Pancreas (tissue), 10 donors: ENCODE results near the gene DIP2C. TPM values are rescaled to one million over a fixed set of nuclear protein-coding genes. Genes with fewer than 3 reads are reported as not detected.

ENCODE experiments used
- ATAC-seq, 4 donors: fragments of 200-7000 bp; cut with Tn5 transposase; one replicate each; pipeline versions ENCODE4 v1.8.0 to v1.9.1; 2020; ENCODE audit warnings: mild to moderate bottlenecking in 4 of 4, moderate library complexity in 4 of 4
- DNase-seq, 6 donors: peaks; one replicate each; pipeline ENCODE4 v3.0.0-alpha.2; 2020
- FAIRE-seq: peaks from 2 replicates; lab custom pipeline; 2012; peaks lifted over from hg19 to GRCh38; lab: Jason Lieb, UNC
- H3K27ac ChIP-seq, 4 donors: fragments of 200-600 bp; sonication (generic); 1 replicate in 3 of 4; 2 replicates in 1 of 4; pipeline versions ENCODE4 v1.5.0 to v1.8.0; 2020
- H3K27me3 ChIP-seq, 4 donors: fragments of 200-600 bp; one replicate each; pipeline ENCODE4 v1.8.0; 2021
- H3K36me3 ChIP-seq, 3 donors: fragments of 200-600 bp; sonication (generic) in 1 of 3; one replicate each; pipeline versions ENCODE4 v1.5.0 to v1.8.0; 2020 to 2021
- H3K4me1 ChIP-seq, 3 donors: fragments of 200-600 bp; one replicate each; pipeline ENCODE4 v1.8.0; 2021
- H3K4me3 ChIP-seq, 4 donors: fragments of 200-600 bp; sonication (generic) in 2 of 4; one replicate each; pipeline versions ENCODE4 v1.5.0 to v1.8.0; 2020 to 2021
- H3K9me3 ChIP-seq, 4 donors: fragments of 200-600 bp; one replicate each; pipeline ENCODE4 v1.8.0; 2021
- WGBS, 2 donors: extraction: QIAGEN DNeasy Blood & Tissue Kit; methylation state at CpG; one replicate each; pipeline ENCODE4 v1.1.7; 2013; 5-methylcytosine and 5-hydroxymethylcytosine counted together
- intact Hi-C, 3 donors: fragments of 100-400 bp; cut with DNase I; formaldehyde crosslinking; loops; one replicate each; pipeline versions ENCODE4 v1.11.1 to v1.14.2; 2022
- polyA plus RNA-seq, 2 donors: library from polyadenylated mRNA; stranded (reverse); fragments of 200-250 nt; gene quantifications; one replicate each; pipeline ENCODE4 v1.2.3, GENCODE V29; 2013
- total RNA-seq, 6 donors: library from RNA; stranded (reverse); fragmentation: NEBNext Ultra II Directional in 4 of 6; extraction: Animal tissue kit (Norgen Biotek cat#: 25700) in 4 of 6; gene quantifications; one replicate each; pipeline versions ENCODE4 v1.2.1 to v1.2.4, GENCODE V29; 2021 to 2023
- TF ChIP-seq, protein P1 (sequence below), 4 donors: fragments of 200-600 bp; sonication (generic) in 3 of 4; IDR thresholded peaks; one replicate each; pipeline versions ENCODE4 v1.5.0 to v1.8.0; 2021; ENCODE audit warnings: antibody characterized with exemption in 4 of 4
- donor health status: healthy with polysubstance abuse.
- donor health status: DM: no; HTN: no; CAD: no; lungs with moderate emphysema.
- donor health status: DM: no; HTN: no; CAD: no.
- donor health status: control.
- donor health status: control.
- donor health status: Bipolar disorder and iron deficiency.
- donor health status: DM: yes; HTN: yes; CAD: no.
- donor health status: DM: no; HTN: no; CAD: no.
- donor health status: DM: no; HTN: no; CAD: no.
- donor health status: DM: yes; HTN: yes; CAD: no.

The DIP2C gene
- total and polyA plus RNA-seq, 8 donors: 4.3 to 11.8 (median 7.3) TPM

DNA sequence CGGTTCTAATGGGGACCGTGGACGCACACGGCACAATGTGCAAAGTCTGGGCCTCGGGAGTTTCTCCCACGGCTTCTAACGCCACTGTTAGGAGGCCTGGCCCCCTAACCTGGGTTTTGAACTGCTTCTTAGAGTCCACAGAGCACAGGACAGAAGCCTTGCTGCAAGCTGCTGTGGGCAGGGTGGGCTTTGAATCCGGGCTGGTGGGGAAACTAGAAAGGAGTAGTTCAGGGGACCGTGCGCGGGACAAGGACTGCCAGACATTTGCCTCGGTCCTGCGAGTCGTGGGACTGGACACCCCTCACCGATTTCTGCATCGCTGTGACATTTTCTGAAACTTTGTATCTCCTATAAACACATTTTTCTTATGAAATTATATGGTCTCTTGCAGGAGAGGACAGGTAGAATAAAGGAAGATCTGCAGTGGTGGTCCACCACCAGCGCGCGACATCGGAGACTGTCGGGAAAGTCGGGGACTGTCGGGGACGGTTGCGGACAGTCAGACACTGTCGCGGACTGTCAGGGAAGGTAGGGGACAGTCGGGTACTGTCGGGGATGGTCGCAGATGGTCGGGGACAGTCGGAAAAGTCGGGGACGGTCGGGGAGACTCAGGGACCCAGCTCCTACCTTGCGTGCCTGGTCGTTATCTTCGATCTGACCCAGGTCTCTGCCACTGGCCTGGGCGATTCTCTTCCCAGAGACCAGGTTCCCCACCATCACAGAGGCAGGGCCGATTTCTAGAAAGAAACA lies 332.1 kb downstream of the DIP2C start:
- no peak overlapping the region for H3K27ac ChIP-seq
- no peaks in the 10 kb centered on the region for H3K27me3 ChIP-seq
- DNase-seq: no peak
- H3K4me3 ChIP-seq: no peak overlapping the region
- intact Hi-C loops: no loop called here
- TF ChIP-seq, protein P1, sequence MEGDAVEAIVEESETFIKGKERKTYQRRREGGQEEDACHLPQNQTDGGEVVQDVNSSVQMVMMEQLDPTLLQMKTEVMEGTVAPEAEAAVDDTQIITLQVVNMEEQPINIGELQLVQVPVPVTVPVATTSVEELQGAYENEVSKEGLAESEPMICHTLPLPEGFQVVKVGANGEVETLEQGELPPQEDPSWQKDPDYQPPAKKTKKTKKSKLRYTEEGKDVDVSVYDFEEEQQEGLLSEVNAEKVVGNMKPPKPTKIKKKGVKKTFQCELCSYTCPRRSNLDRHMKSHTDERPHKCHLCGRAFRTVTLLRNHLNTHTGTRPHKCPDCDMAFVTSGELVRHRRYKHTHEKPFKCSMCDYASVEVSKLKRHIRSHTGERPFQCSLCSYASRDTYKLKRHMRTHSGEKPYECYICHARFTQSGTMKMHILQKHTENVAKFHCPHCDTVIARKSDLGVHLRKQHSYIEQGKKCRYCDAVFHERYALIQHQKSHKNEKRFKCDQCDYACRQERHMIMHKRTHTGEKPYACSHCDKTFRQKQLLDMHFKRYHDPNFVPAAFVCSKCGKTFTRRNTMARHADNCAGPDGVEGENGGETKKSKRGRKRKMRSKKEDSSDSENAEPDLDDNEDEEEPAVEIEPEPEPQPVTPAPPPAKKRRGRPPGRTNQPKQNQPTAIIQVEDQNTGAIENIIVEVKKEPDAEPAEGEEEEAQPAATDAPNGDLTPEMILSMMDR (IDR thresholded peaks at IDR 0.05): no peak
- ATAC-seq: no peak
- peaks cover 0 to 15% (median 7%) of the 10 kb centered on the region in 3 donors for H3K36me3 ChIP-seq
- FAIRE-seq: no peak
- H3K9me3 ChIP-seq: no peaks in the 10 kb centered on the region
- whole genome bisulfite sequencing, 2 donors: 95 to 97% methylated on average over 40 of the region's 40 CpGs
- no peaks in the 10 kb centered on the region for H3K4me1 ChIP-seq

DNA sequence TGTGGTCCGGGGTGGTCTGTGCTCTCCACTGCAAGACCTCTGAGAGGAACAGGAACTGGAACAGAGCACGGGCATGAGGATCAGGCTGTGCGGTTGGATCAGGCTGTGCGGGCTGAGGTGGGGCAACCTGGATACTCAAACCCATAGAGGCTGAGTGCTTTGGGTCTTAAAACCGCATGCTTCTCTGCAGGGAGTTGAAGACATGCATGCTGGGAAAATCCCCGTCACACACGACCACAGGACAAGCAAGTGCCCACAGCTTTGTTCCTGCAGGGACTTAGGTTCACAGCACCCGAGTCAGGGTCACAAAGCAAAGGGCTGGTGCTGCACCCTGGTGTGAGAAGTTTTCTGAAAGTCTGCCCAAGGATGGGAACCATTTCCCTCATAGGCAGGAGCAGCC lies 333.0 kb downstream of the DIP2C start:
- H3K27ac ChIP-seq: no peak overlapping the region
- no peaks in the 10 kb centered on the region for H3K9me3 ChIP-seq
- H3K36me3 ChIP-seq: peaks cover 0 to 15% (median 7%) of the 10 kb centered on the region in 3 donors
- DNase-seq: no peak
- H3K4me1 ChIP-seq: no peaks in the 10 kb centered on the region
- intact Hi-C loops: no loop called here
- no peak for FAIRE-seq
- no peak overlapping the region for H3K4me3 ChIP-seq
- ATAC-seq: no peak
- TF ChIP-seq, protein P1 (IDR thresholded peaks at IDR 0.05): no peak
- no peaks in the 10 kb centered on the region for H3K27me3 ChIP-seq
- 81 to 87% methylated on average over 8 of the region's 8 CpGs for WGBS, 2 donors

DNA sequence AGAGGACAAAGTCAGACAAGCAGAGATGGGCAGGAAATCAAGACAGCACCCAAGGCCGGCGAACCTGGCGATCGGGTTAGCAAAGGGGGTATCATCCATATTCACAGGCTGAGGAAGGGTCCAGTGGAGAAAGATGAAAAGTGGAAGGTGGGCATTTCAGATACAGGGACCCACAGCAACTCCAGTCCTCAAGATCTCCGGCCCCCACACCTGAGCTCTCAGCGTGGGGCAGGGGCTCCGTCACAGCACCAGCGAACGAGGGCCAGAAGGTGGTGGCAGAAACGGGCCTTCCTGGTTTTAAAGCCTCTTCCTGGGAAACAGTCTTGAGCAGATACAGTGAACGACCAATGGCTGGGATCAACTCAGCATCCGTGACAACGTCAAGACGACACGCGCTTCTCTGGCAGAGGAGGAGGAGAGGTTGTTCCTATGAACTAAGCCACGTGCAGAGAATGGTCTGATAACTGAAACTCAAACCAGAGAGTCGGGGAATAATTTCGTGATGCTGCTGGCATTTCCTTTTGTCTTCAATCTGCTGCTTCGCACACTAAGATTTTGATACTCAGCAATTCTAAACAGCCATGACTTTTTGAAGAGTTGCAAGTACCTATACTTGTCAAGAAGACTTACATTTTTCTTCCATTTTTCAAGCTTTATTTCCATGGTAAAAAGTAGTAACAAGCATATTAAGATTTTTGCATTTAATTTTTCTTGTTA lies 334.4 kb downstream of the DIP2C start:
- Histone ChIP-seq H3K4me3 (no peak overlapping the region), H3K9me3 (no peaks in the 10 kb centered on the region), H3K27me3 (no peaks in the 10 kb centered on the region), H3K4me1 (no peaks in the 10 kb centered on the region), H3K27ac (no peak overlapping the region), H3K36me3 (peaks cover 0 to 15% (median 5%) of the 10 kb centered on the region in 3 donors)
- ATAC-seq (no peak), FAIRE-seq (no peak), DNase-seq (no peak)
- TF ChIP-seq, protein P1 (IDR thresholded peaks at IDR 0.05): no peak
- WGBS, 2 donors: 87 to 94% methylated on average over 20 of the region's 20 CpGs
- intact Hi-C loops: no loop called here

DNA sequence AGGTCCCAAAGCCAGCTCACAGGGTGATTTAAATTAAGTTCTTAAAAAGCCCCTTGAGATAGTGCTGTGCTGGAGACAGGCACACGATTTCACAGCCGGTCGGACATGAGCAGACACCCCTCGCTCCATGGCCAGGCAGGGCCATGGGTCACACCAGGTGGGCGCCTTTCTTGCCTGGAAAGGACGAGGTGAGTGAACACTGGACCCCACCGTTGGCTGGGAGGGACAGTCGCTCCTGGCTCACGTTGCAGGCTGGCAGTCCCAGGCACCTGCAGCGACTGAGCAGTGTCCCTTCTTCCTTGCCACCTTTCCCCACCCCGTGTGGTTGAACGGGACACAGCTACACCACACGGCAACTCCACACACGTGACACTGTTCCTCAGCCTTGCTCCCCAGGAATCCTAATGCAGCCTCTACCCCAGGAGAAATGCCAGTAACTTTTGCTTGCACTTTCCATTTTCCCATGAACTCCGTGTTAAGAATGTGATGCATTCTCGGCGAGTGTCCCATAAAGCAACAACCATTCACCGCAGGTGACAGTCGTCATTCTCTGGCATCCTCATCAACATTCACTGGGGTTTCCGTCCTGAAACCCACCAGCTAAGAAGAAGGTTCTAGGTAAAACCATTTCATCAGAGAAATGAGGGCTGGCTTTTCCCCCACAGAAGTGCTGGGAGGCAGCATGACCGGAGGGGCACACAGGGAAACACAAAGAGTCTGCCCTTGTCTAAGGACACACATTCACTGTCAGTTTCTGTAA lies 336.8 kb downstream of the DIP2C start:
- Histone ChIP-seq H3K27ac (no peak overlapping the region), H3K4me1 (no peaks in the 10 kb centered on the region), H3K9me3 (no peaks in the 10 kb centered on the region), H3K36me3 (peaks cover 0 to 27% (median 3%) of the 10 kb centered on the region in 3 donors), H3K27me3 (no peaks in the 10 kb centered on the region), H3K4me3 (no peak overlapping the region)
- FAIRE-seq (no peak), ATAC-seq (no peak), DNase-seq (no peak)
- TF ChIP-seq, protein P1 (IDR thresholded peaks at IDR 0.05): no peak
- 90 to 92% methylated on average over 21 of the region's 21 CpGs for WGBS, 2 donors
- intact Hi-C loops: no loop called here
